BE2C (cell line): ENCODE results near the gene OR10H2.
"Not testable (repeated sequence)": the region's sequence is repeated elsewhere in the genome, so short reads cannot be mapped to it uniquely, and the experiment has no call there.

ENCODE experiments used
- DNase-seq: peaks from one replicate; pipeline ENCODE4 v3.0.0-alpha.2; 2020
- H3K27me3 ChIP-seq: fragments of 250-450 bp; sonication (Bioruptor Pico); 2 replicates; pipeline ENCODE4 v1.5.1; 2020; ENCODE audit warnings: mild to moderate bottlenecking
- H3K36me3 ChIP-seq: fragments of 250-450 bp; sonication (Bioruptor Pico); 2 replicates; pipeline ENCODE4 v1.5.1; 2020; ENCODE audit warnings: mild to moderate bottlenecking
- H3K4me1 ChIP-seq: fragments of 250-450 bp; sonication (Bioruptor Pico); 2 replicates; pipeline ENCODE4 v1.5.1; 2020
- H3K4me3 ChIP-seq: 2 replicates; pipeline ENCODE4 v1.5.1; 2011; ENCODE audit warnings: low read depth, low read length
- H3K9me3 ChIP-seq: fragments of 250-450 bp; sonication (Bioruptor Pico); 2 replicates; pipeline ENCODE4 v1.5.1; 2020
- CTCF ChIP-seq: IDR thresholded peaks from 2 replicates; pipeline ENCODE4 v1.5.1; 2012; ENCODE audit warnings: mild to moderate bottlenecking, low read depth, low read length

OR10H2 gene

GRCh38 chr19:15740785-15741184, 13.0 kb downstream of the OR10H2 start:
- Histone ChIP-seq H3K9me3 (no peaks in the 10 kb centered on the region), H3K4me3 (no peak overlapping the region), H3K4me1 (no peaks in the 10 kb centered on the region), H3K27me3 (no peaks in the 10 kb centered on the region), H3K36me3 (no peaks in the 10 kb centered on the region)
- TF ChIP-seq CTCF: no peak
- no peak for DNase-seq

GRCh38 chr19:15748239-15748638, 20.4 kb downstream of the OR10H2 start:
- Histone ChIP-seq H3K9me3 (no peaks in the 10 kb centered on the region), H3K4me3 (no peak overlapping the region), H3K4me1 (no peaks in the 10 kb centered on the region), H3K36me3 (no peaks in the 10 kb centered on the region), H3K27me3 (no peaks in the 10 kb centered on the region; the same call in 1 of the 2 replicates)
- DNase-seq: no peak
- TF ChIP-seq CTCF: no peak

GRCh38 chr19:15758379-15758778, 30.6 kb downstream of the OR10H2 start:
- Histone ChIP-seq H3K36me3 (no peaks in the 10 kb centered on the region), H3K4me1 (no peaks in the 10 kb centered on the region), H3K9me3 (no peaks in the 10 kb centered on the region), H3K4me3 (no peak overlapping the region), H3K27me3 (no peaks in the 10 kb centered on the region)
- no peak for DNase-seq
- TF ChIP-seq CTCF: no peak

GRCh38 chr19:15759962-15760565, 32.2 kb downstream of the OR10H2 start:
- H3K36me3 ChIP-seq: no peaks in the 10 kb centered on the region
- DNase-seq: peak; percentile 26
- H3K4me1 ChIP-seq: no peaks in the 10 kb centered on the region
- H3K9me3 ChIP-seq: no peaks in the 10 kb centered on the region; the same call in 1 of the 2 replicates
- TF ChIP-seq CTCF: peak; percentile 31
- H3K27me3 ChIP-seq: no peaks in the 10 kb centered on the region
- no peak overlapping the region for H3K4me3 ChIP-seq

- TF ChIP-seq CTCF: no peak
- no peaks in the 10 kb centered on the region for H3K27me3 ChIP-seq
- no peak overlapping the region for H3K4me3 ChIP-seq
- H3K9me3 ChIP-seq: no peaks in the 10 kb centered on the region
- no peak for DNase-seq
- no peaks in the 10 kb centered on the region for H3K4me1 ChIP-seq
- no peaks in the 10 kb centered on the region for H3K36me3 ChIP-seq
Measured at GRCh38 chr19:15769586-15769985, 41.8 kb downstream of the OR10H2 start.

GRCh38 chr19:15774159-15774558, 46.3 kb downstream of the OR10H2 start:
- H3K36me3 ChIP-seq, H3K9me3 ChIP-seq, H3K27me3 ChIP-seq, H3K4me1 ChIP-seq, H3K4me3 ChIP-seq, DNase-seq: not testable (repeated sequence)

GRCh38 chr19:15775249-15775648, 47.4 kb downstream of the OR10H2 start:
- Histone ChIP-seq H3K36me3 (no peaks in the 10 kb centered on the region), H3K9me3 (no peaks in the 10 kb centered on the region), H3K27me3 (no peaks in the 10 kb centered on the region), H3K4me3 (no peak overlapping the region), H3K4me1 (no peaks in the 10 kb centered on the region)
- no peak for DNase-seq
- no peak for TF ChIP-seq CTCF
